ENCODE data around the gene PADI1.

DNA sequence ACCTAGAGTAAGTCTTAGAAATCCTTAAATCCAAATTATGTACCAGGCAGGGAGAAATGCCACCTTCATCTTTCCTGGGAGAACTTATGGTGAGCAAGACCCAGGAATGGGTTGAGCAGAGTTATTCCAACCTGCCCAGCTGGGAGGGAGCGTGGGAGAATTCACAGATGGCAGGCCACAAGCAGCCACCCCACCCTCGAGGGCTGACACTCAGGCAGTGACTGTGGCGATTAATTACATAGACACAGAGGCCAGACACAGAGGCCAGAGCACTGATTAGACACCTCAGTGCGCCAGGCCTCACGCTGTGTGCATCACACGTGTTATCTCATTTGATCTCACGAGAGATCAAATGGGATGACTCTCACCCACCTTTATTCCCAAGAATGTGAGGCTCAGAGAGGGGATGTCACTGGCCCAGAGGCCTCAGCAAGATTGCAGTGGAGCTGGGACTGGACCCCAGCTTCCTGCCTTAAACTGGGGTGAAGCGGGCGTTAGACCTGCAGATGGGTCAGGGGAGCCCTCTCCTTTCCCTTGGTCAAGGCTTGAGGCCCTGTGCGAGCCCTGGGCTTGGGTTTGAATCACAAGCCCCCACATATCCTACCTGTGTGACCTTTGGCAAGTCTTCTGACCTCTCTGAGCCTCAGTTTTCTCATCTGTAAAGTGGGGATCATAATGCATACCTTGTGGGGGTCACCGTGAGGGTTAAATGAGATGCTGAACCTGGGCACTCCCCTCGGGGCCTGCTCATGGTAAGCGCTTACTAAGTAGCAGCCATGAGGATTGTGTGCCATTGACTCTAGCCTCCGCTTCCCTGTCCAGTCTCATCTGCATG is 74.3 kb downstream of the PADI1 start:
- TF ChIP-seq, protein P1, sequence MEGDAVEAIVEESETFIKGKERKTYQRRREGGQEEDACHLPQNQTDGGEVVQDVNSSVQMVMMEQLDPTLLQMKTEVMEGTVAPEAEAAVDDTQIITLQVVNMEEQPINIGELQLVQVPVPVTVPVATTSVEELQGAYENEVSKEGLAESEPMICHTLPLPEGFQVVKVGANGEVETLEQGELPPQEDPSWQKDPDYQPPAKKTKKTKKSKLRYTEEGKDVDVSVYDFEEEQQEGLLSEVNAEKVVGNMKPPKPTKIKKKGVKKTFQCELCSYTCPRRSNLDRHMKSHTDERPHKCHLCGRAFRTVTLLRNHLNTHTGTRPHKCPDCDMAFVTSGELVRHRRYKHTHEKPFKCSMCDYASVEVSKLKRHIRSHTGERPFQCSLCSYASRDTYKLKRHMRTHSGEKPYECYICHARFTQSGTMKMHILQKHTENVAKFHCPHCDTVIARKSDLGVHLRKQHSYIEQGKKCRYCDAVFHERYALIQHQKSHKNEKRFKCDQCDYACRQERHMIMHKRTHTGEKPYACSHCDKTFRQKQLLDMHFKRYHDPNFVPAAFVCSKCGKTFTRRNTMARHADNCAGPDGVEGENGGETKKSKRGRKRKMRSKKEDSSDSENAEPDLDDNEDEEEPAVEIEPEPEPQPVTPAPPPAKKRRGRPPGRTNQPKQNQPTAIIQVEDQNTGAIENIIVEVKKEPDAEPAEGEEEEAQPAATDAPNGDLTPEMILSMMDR (IDR thresholded peaks at IDR 0.05; ENCODE audit: borderline replicate concordance, extremely low read depth, low read length, poor library complexity, severe bottlenecking) = no peak
- no peak for TF ChIP-seq EZH2 (IDR thresholded peaks at IDR 0.05; ENCODE audit: borderline replicate concordance, low read depth, low read length, severe bottlenecking)
